ENCODE measurements around the gene SDR42E2.

SDR42E2 gene

DNA sequence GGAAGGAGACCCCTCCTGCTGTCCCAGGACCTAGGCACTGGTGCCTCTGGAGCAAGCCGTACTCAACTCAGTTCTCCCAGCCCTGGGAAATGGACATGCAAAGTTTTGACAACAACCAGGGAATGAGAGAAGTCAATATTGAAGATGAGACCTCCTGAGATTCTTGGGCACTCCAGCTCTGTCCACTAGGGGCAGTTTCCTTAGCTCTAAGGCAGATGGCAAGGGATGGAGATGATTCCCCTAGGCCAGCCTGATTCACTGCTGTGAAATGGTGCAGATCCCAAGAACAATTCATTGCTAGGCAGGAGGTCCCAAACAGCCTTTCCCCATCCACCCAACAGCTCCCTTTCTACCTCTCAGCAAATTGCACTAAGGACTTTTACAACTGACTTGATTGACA is 20.5 kb upstream of the SDR42E2 start:
- Histone ChIP-seq H3K4me2 (ENCODE audit: low read depth, low read length, poor library complexity, severe bottlenecking) (no peak overlapping the region), H3K79me2 (ENCODE audit: insufficient read depth, low read length) (no peaks in the 10 kb centered on the region), H3K9ac (ENCODE audit: low read length) (no peak overlapping the region), H3K9me2 (replicated peaks; ENCODE audit: insufficient read depth, low read length) (no peaks in the 10 kb centered on the region), H3K27me3 (ENCODE audit: low read length) (no peaks in the 10 kb centered on the region), H3K36me3 (ENCODE audit: low read length) (no peaks in the 10 kb centered on the region), H3K4me3 (ENCODE audit: insufficient read depth, low read length, poor library complexity, severe bottlenecking) (no peak overlapping the region), H3K27ac (ENCODE audit: low read depth, low read length) (no peak overlapping the region), H2AFZ (ENCODE audit: low read depth, low read length, severe bottlenecking) (no peak overlapping the region), H4K20me1 (ENCODE audit: low read depth, low read length) (no peaks in the 10 kb centered on the region), H3K9me3 (ENCODE audit: insufficient read depth, low read length) (no peaks in the 10 kb centered on the region), H3F3A (ENCODE audit: insufficient read depth) (no peaks in the 10 kb centered on the region)
- TF ChIP-seq CTCF (IDR thresholded peaks at IDR 0.05; ENCODE audit: insufficient read depth, low read length, poor library complexity, severe bottlenecking) (peak; percentile 16), EZH2phosphoT487 (conservative IDR thresholded peaks at IDR 0.05; ENCODE audit: low read length) (no peak)

DNA sequence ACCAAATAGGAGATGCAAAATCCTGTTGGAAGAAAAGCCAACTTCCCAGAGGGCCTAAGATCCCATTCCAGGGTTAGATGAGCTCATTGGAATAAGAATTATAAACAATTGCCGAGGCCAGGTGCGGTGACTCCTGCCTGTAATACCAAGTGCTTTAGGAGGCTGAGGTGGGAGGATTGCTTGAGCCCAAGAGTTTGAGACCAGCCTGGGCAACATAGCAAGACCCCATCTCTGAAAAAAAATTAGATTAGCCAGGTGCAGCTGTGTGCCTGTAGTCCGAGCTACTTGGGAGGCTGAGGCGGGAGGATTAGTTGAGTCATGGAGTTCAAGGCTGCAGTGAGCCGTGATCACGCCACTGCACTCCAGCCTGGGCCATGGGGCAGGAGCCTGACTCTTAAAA is 17.8 kb upstream of the SDR42E2 start:
- H2AFZ ChIP-seq (ENCODE audit: low read depth, low read length, severe bottlenecking): no peak overlapping the region
- no peak overlapping the region for H3K4me2 ChIP-seq (ENCODE audit: low read depth, low read length, poor library complexity, severe bottlenecking)
- H3K79me2 ChIP-seq (ENCODE audit: insufficient read depth, low read length): no peaks in the 10 kb centered on the region
- no peak overlapping the region for H3K27ac ChIP-seq (ENCODE audit: low read depth, low read length)
- H3K9ac ChIP-seq (ENCODE audit: low read length): no peak overlapping the region
- H3K9me2 ChIP-seq (replicated peaks; ENCODE audit: insufficient read depth, low read length): no peaks in the 10 kb centered on the region
- H3K36me3 ChIP-seq (ENCODE audit: low read length): no peaks in the 10 kb centered on the region
- no peak for TF ChIP-seq EZH2phosphoT487 (conservative IDR thresholded peaks at IDR 0.05; ENCODE audit: low read length)
- TF ChIP-seq CTCF (IDR thresholded peaks at IDR 0.05; ENCODE audit: insufficient read depth, low read length, poor library complexity, severe bottlenecking): no peak
- H3F3A ChIP-seq (ENCODE audit: insufficient read depth): no peaks in the 10 kb centered on the region
- H3K27me3 ChIP-seq (ENCODE audit: low read length): no peaks in the 10 kb centered on the region
- H4K20me1 ChIP-seq (ENCODE audit: low read depth, low read length): no peaks in the 10 kb centered on the region
- no peaks in the 10 kb centered on the region for H3K9me3 ChIP-seq (ENCODE audit: insufficient read depth, low read length)
- no peak overlapping the region for H3K4me3 ChIP-seq (ENCODE audit: insufficient read depth, low read length, poor library complexity, severe bottlenecking)

GRCh38 chr16:22147853-22148252 is 14.5 kb upstream of the SDR42E2 start:
- Histone ChIP-seq H3F3A (ENCODE audit: insufficient read depth) (no peaks in the 10 kb centered on the region), H3K36me3 (ENCODE audit: low read length) (no peaks in the 10 kb centered on the region), H3K9me3 (ENCODE audit: insufficient read depth, low read length) (no peaks in the 10 kb centered on the region), H3K27ac (ENCODE audit: low read depth, low read length) (no peak overlapping the region), H2AFZ (ENCODE audit: low read depth, low read length, severe bottlenecking) (no peak overlapping the region), H3K4me2 (ENCODE audit: low read depth, low read length, poor library complexity, severe bottlenecking) (no peak overlapping the region), H3K9me2 (replicated peaks; ENCODE audit: insufficient read depth, low read length) (no peaks in the 10 kb centered on the region), H3K27me3 (ENCODE audit: low read length) (no peaks in the 10 kb centered on the region), H3K79me2 (ENCODE audit: insufficient read depth, low read length) (no peaks in the 10 kb centered on the region), H4K20me1 (ENCODE audit: low read depth, low read length) (no peaks in the 10 kb centered on the region), H3K9ac (ENCODE audit: low read length) (no peak overlapping the region), H3K4me3 (ENCODE audit: insufficient read depth, low read length, poor library complexity, severe bottlenecking) (no peak overlapping the region)
- TF ChIP-seq EZH2phosphoT487 (conservative IDR thresholded peaks at IDR 0.05; ENCODE audit: low read length): no peak
- TF ChIP-seq CTCF (IDR thresholded peaks at IDR 0.05; ENCODE audit: insufficient read depth, low read length, poor library complexity, severe bottlenecking): no peak

Data from SU-DHL-6 (cell line).